IPS DF 19.7 (cell line): ENCODE results near the gene HSPH1.
"Not testable (repeated sequence)": the region's sequence is repeated elsewhere in the genome, so short reads cannot be mapped to it uniquely, and the experiment has no call there.

Experiments used
- DNase-seq: peaks from one replicate; pipeline ENCODE4 v3.0.0-alpha.2; 2013; ENCODE audit warnings: low read depth, low spot score

Gene HSPH1

GRCh38 chr13:31177813-31178495, 16.2 kb upstream of the HSPH1 start:
- not testable (repeated sequence) for DNase-seq

- no peak for DNase-seq
Measured at GRCh38 chr13:31175847-31176532, 14.3 kb upstream of the HSPH1 start.

- DNase-seq: no peak
Measured at GRCh38 chr13:31174018-31174417, 12.3 kb upstream of the HSPH1 start.

- no peak for DNase-seq
Measured at GRCh38 chr13:31172535-31172934, 10.8 kb upstream of the HSPH1 start.

GRCh38 chr13:31172001-31172400, 10.3 kb upstream of the HSPH1 start:
- DNase-seq: no peak

GRCh38 chr13:31168736-31169135, 7.0 kb upstream of the HSPH1 start:
- DNase-seq: no peak

GRCh38 chr13:31168166-31168565, 6.5 kb upstream of the HSPH1 start:
- DNase-seq: no peak

- DNase-seq: no peak
Measured at GRCh38 chr13:31167490-31167889, 5.8 kb upstream of the HSPH1 start.

GRCh38 chr13:31166591-31166990, 4.9 kb upstream of the HSPH1 start:
- DNase-seq: no peak

GRCh38 chr13:31162151-31163008, 676 bp upstream of the HSPH1 start:
- DNase-seq: peak; percentile 93

GRCh38 chr13:31160857-31161556, 697 bp downstream of the HSPH1 start:
- DNase-seq: no peak

GRCh38 chr13:31159306-31159705, 2.4 kb downstream of the HSPH1 start:
- no peak for DNase-seq

GRCh38 chr13:31154939-31155338, 6.8 kb downstream of the HSPH1 start:
- DNase-seq: no peak

- DNase-seq: no peak
Measured at GRCh38 chr13:31151837-31152236, 9.9 kb downstream of the HSPH1 start.

- DNase-seq: no peak
Measured at GRCh38 chr13:31150315-31150985, 11.3 kb downstream of the HSPH1 start.

- DNase-seq: no peak
Measured at GRCh38 chr13:31149604-31150003, 12.1 kb downstream of the HSPH1 start.

GRCh38 chr13:31145417-31145816, 16.3 kb downstream of the HSPH1 start:
- no peak for DNase-seq

GRCh38 chr13:31138515-31138914, 23.2 kb downstream of the HSPH1 start:
- DNase-seq: no peak

- no peak for DNase-seq
Measured at GRCh38 chr13:31136724-31137123, 25.0 kb downstream of the HSPH1 start.

GRCh38 chr13:31134039-31134711, 27.5 kb downstream of the HSPH1 start:
- no peak for DNase-seq

GRCh38 chr13:31133621-31134020, 28.1 kb downstream of the HSPH1 start:
- no peak for DNase-seq
